Kidney epithelial cell (primary cell): Measurements from ENCODE around the gene HNF4A. TPM values are rescaled to one million over a fixed set of nuclear protein-coding genes. Genes with fewer than 3 reads are reported as not detected.

Experiments
- DNase-seq: peaks from one replicate; pipeline ENCODE4 v3.0.0-alpha.2; 2010; ENCODE audit warnings: low read depth
- H3K27me3 ChIP-seq: 2 replicates; pipeline ENCODE4 v1.6.0; 2011; ENCODE audit warnings: low read length; ENCODE audit not compliant: control insufficient read depth, insufficient read depth
- H3K36me3 ChIP-seq: 2 replicates; pipeline ENCODE4 v1.5.1; 2011; ENCODE audit warnings: low read length; ENCODE audit not compliant: control insufficient read depth, insufficient read depth
- H3K4me3 ChIP-seq: 2 replicates; pipeline ENCODE4 v1.5.1; 2011; ENCODE audit warnings: low read depth, mild to moderate bottlenecking, control low read depth, low read length
- CTCF ChIP-seq: IDR thresholded peaks from 2 replicates; pipeline ENCODE4 v1.5.1; 2011; ENCODE audit warnings: mild to moderate bottlenecking, moderate library complexity, low read length, control low read depth, inconsistent platforms; ENCODE audit not compliant: insufficient read depth, poor library complexity, severe bottlenecking
- total RNA-seq: library from RNA; depleted of rRNA; stranded (reverse); fragments of >200 nt; gene quantifications from 2 replicates; pipeline ENCODE4 v1.2.3, GENCODE V29; 2015

The HNF4A gene
- total RNA-seq, 1 donor from 2014 or later = not detected

GRCh38 chr20:44461803-44462174, 106.3 kb downstream of the HNF4A start:
- Histone ChIP-seq H3K27me3 (no peaks in the 10 kb centered on the region), H3K4me3 (no peak overlapping the region), H3K36me3 (no peaks in the 10 kb centered on the region)
- no peak for DNase-seq
- TF ChIP-seq CTCF = no peak

- no peak overlapping the region for H3K4me3 ChIP-seq
- TF ChIP-seq CTCF = no peak
- DNase-seq = no peak
- H3K36me3 ChIP-seq = no peaks in the 10 kb centered on the region
- H3K27me3 ChIP-seq = no peaks in the 10 kb centered on the region
Measured at GRCh38 chr20:44463466-44463865, 108.0 kb downstream of the HNF4A start.

- Histone ChIP-seq H3K27me3 (no peaks in the 10 kb centered on the region), H3K4me3 (no peak overlapping the region), H3K36me3 (no peaks in the 10 kb centered on the region)
- TF ChIP-seq CTCF = no peak
- no peak for DNase-seq
Measured at GRCh38 chr20:44464514-44464913, 109.0 kb downstream of the HNF4A start.

- TF ChIP-seq CTCF = no peak
- no peak for DNase-seq
- Histone ChIP-seq H3K27me3 (no peaks in the 10 kb centered on the region), H3K4me3 (no peak overlapping the region), H3K36me3 (no peaks in the 10 kb centered on the region)
Measured at GRCh38 chr20:44465001-44465560, 109.6 kb downstream of the HNF4A start.

DNA sequence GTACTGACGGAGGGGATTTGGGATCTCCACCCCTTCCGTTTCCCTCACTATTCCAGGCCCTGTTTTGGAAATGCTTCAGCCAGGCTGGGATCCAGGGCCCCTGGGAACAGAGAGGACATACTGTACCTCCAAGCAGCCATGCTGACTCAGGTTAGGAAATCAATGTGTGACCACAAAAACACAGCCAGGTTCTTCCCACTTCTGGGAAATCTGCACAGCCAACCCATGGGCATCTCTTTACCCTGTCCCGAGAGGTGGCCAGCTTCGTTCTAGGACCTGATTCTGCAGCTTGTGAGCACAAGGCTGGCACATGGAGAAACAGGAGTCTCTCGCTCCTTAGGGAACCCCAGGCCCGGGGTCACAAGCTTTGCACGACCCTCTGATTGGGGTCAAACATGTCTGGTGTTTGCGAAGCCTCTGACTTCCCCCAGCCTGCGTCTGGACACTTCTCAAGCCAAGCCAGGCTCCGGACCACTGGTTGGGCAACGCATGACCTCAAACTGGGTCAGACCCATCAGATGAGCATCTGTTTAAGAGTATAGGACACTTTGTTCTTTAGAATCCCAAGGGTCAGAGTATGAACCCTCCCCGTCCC, 111.9 kb downstream of the HNF4A start:
- no peak for TF ChIP-seq CTCF
- DNase-seq = no peak
- H3K36me3 ChIP-seq = no peaks in the 10 kb centered on the region
- H3K27me3 ChIP-seq = no peaks in the 10 kb centered on the region
- no peak overlapping the region for H3K4me3 ChIP-seq
